ENCODE data around the gene PLAC8.
A peak's percentile ranks its signal among the peaks of the same experiment; 100 is the strongest.
"Not testable (repeated sequence)": the region's sequence is repeated elsewhere in the genome, so short reads cannot be mapped to it uniquely, and the experiment has no call there.

The PLAC8 gene

DNA sequence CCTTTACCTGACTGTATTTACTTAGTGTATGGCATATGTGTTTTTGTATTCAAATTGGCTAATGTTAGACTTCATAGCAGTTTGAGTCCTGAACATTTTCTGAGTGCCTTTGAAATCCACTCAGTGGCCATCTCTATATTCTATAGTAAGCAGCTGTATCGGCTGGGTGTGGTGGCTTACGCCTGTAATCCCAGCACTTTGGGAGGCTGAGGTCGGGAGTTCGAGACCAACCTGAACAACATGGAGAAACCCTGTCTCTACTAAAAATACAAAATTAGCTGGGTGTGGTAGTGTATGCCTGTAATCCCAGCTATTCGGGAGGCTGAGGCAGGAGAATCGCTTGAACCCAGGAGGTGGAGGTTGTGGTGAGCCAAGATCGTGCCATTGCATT lies 2.8 kb downstream of the PLAC8 start:
- DNase-seq = not testable (repeated sequence)

- DNase-seq = no peak
Measured at GRCh38 chr4:83110970-83111750, 3.4 kb downstream of the PLAC8 start.

DNA sequence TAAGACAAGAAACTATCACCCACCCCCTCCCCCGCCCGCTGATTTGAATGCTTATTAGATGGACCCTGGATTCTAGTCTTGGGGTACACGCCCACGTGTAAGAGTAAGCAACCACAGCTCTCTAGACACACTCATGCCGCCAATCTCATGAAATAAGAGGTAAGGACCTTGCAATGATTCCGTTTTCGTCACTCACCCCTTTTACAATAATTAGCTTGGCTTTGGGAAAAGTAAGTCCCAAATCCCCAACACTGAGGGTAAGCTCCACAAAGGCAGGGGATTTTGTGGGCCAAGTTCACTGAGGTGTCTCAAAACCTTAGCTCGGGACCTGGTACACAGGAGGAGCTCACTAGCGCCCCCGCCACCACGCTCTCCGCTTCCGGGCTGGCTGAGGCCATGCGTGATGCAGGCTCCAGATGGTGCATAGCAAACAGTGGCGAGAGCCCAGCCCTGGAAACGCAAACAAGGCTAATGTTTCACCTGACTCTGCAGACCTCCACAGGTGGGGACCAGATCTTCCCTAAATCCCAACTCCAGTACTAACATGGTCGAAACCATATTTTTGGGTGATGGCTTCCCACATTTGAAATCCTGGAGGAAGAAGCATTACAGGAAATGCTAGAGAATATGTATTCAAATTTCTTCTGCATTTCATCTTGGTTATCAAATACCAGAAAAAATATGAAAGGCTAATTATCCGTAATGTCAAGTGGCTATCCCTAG lies 4.1 kb downstream of the PLAC8 start:
- DNase-seq = peak; percentile 90

DNA sequence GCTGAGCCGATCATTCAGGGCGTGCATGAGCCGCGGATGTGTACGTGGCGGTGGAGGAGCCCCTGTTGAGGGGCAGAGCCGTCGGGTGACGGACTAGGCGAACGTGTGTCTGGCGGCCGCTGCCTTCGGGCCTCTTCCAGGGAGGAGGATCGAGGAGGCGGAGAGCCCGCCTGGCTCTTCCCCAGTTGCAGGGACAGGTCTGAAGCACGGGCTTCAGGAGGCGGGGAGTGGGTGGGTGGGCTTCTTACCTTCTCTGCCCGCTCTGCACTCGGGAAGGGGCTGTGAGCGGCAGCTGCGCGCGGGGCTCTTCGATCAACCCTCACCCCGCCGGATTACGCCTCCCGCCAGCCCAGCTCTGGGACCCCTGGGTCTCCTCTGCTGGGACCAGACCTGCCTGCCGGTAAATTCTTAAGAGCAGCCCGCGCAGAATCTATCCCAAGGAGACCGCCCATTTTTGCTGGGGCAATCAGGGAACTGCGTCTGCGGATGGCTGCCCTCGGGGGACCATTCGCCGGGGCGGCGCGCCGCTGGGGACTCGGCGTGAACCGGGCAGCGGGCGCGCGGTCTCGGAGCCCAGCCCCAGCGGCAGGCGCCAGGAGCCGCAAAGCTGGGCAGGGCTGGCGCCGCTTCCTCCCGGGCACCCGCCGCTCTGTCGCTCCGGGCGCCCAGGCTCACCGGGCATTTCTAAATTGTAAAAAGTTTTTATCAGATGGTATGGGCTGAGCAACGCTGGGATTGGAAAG lies 4.9 kb downstream of the PLAC8 start:
- peak; percentile 28 for DNase-seq

- DNase-seq = no peak
Measured at GRCh38 chr4:83108101-83108861, 6.2 kb downstream of the PLAC8 start.

GRCh38 chr4:83107631-83108030 lies 6.9 kb downstream of the PLAC8 start:
- no peak for DNase-seq

DNA sequence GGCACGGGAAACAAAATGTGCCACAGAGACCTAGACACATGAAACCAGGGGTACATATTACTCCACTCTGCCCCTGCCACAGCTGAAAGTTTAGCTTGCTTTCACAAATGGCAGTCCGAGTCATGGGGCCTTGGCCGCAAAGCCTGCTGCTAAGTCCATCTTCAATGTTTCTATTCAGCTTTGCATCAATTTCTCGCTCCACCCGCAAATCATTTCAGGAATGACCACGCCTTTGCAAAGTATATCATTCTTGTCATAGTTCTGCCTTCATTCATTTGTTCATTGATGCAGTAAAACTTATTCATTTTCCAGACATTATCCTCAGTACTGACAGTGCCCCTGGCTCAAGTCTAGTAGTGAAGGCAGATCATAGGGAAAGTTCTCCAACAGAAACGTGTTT lies 9.5 kb downstream of the PLAC8 start:
- no peak for DNase-seq

DNA sequence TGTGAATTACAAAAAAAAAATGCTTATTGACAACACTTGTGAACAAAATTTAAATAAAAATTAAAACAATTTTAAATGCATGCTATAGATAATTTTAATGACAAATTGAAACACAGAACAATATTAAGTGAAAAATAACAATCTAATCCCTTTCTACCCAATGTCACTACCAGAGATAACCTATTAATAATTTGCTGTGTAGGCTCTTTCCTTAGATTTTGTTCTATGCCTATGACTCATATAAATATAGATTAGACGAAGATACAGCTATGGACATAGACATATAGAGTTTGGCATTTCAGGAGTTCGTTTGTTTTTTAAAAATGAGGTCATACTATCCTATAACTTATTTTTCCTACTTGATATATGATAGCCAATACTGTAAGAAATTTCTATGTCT lies 18.1 kb downstream of the PLAC8 start:
- DNase-seq = no peak

- DNase-seq = no peak
Measured at GRCh38 chr4:83093060-83093640, 21.4 kb downstream of the PLAC8 start.

DNA sequence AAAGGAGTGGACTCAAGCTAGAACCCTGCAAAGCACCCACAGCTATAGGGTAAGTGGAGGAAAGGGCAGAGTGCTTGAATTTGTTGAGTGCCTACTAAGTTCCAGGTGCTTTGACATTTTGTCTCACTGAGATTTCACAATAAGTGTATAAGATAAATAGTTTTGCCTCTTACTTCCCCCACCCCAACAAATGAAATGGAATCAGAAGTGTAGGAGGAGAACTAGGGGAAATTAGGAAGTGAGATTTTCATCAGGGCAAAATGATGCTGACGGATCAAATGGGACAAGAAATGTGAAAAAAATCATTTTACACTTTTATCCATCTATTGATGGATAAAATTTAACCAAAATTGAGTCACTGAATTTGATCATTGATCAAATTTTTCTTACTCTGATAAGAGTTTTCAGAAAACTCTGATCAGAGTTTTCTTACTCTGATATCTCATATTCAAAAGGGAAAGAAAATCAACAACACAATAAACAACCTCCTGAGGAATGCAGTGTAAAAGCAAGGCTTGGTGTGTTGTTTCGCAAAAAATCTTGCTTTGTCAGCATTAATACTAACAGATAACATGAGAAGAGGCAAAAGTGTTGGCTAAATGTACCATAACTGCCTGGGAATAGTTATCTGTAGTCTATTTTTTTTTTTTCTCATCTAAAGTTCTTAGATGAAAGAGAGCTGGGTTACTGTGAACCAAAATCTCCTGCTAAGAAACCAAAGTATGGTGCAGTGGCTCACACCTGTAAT lies 24.9 kb downstream of the PLAC8 start:
- DNase-seq = no peak

DNA sequence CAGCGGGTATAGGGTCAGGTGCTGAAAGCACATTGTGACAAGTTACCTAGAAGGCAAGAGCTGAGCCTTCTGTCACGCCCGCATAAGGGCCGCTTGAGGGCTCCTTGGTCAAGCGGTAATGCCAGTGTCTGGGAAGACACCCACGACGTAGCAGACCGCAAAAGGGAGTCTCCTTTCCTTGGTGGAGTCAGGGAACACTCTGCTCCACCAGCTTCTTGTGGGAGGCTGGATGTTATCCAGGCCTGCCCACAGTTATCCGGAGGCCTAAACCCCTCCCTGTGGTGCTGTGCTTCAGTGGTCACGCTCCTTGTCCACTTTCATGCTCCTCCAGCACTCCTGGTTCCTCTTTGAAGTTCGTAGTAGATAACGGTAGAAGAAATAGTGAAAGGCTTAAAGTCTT lies 29.6 kb downstream of the PLAC8 start:
- DNase-seq = not testable (repeated sequence)

GRCh38 chr4:83083925-83084475 lies 30.5 kb downstream of the PLAC8 start:
- DNase-seq = peak; percentile 24

DNA sequence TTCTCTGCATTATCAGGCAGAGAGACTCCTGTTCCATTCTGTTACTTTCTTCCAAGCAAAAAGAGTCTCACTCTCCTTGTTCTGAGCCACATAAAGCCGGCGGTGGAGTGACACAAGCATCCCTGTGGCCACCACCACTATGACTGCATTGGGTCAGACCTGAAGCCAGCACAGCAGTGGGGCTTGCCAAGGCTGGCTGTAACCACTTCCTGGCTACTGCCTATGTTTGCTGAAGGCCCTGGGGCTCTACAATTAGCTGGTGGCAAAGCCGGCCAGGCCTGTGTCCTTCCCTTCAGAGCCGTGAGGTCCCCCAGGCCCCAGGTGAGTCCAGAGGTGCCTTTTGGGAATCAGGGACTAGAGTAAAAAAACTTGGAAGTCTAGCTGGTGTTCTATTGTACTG lies 31.8 kb downstream of the PLAC8 start:
- no peak for DNase-seq

GRCh38 chr4:83080561-83080960 lies 34.0 kb downstream of the PLAC8 start:
- DNase-seq = no peak

GRCh38 chr4:83075311-83076095 lies 39.0 kb downstream of the PLAC8 start:
- no peak for DNase-seq

DNA sequence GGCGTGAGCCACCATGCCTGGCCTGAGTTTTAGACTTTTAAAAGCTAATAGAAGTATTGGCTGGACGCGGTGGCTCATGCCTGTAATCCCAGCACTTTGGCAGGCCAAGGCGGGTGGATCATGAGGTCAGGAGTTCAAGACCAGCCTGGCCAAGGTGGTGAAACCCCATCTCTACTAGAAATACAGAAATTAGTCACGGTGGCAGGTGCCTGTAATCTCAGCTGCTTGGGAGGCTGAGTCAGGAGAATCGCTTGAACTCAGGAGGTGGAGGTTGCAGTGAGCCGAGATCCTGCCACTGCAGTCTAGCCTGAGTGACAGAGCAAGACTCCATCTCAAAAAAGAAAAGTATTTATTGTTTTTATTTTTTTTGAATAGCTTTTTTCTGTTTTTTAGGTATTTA lies 39.7 kb downstream of the PLAC8 start:
- peak; percentile 70 for DNase-seq

DNA sequence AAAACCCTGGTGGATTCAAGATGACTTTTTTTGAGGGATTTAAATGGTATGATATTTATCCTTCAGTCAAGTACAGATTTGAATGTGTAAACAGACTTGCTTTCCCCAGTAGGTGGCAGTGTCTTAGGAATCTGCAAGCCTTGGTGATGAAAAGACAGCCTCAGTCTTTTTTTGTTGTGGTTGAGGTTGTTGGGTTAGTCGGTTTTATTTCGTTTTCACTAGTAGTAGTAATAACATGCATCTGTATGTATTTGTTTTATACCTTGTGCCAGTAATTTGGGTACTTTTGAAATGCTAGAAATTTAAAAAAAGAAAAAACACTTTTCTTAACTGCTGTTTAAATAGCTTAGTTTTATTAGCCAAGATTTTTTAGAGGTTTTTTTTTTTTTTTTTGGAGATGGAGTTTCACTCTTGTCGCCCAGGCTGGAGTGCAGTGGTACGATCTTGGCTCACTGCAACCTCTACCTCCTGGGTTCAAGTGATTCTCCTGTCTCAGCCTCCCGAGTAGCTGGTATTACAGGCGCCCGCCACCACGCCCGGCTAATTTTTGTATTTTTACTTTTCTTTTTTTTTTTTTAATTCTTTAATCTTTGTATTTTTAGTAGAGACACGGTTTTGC lies 40.3 kb downstream of the PLAC8 start:
- DNase-seq = peak; percentile 92

GRCh38 chr4:83071116-83071515 lies 43.4 kb downstream of the PLAC8 start:
- DNase-seq = no peak

DNA sequence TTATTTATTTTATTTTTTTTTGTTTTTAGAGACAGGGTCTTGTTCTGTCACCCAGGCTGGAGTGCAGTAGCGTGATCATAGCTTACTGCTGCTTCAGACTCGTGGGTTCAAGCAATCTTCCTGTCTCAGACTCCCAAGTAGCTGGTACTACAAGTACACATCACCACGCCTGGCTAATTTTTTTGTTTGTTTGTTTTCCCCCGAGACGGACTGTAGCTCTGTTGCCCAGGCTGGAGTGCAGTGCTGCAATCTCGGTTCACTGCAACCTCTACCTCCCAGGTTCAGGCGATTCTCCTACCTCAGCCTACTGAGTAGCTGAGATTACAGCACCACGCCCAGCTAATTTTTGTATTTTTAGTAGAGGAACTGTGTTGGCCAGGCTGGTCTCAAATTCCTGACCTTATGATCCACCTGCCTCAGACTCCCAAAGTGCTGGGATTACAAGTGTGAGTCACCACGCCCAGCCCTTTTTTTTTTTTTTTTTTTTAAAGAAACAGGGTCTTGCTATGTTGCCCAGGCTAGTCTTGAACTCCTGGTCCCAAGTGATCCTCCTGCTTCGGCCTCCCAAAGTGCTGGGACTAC lies 47.4 kb downstream of the PLAC8 start:
- no peak for DNase-seq

- no peak for DNase-seq
Measured at GRCh38 chr4:83065266-83065665, 49.3 kb downstream of the PLAC8 start.

Measured in activated CD4-positive, alpha-beta T cell treated with anti-CD3 and anti-CD28 coated beads, Interleukin-2, amount 50 U/mL, for 16 hours (primary cell).